ENCODE measurements around the gene PNPLA7.

Gene PNPLA7

GRCh38 chr9:137435980-137436760 lies 114.0 kb downstream of the PNPLA7 start:
- DNase-seq (ENCODE audit: low spot score) = no peak
- in situ Hi-C loops (cut with MboI; ENCODE audit: low pct_unique_long_range_greater_than_20kb, low sequenced_read_pairs, unreplicated experiment) = no loop called here
- TF ChIP-seq, protein P1, sequence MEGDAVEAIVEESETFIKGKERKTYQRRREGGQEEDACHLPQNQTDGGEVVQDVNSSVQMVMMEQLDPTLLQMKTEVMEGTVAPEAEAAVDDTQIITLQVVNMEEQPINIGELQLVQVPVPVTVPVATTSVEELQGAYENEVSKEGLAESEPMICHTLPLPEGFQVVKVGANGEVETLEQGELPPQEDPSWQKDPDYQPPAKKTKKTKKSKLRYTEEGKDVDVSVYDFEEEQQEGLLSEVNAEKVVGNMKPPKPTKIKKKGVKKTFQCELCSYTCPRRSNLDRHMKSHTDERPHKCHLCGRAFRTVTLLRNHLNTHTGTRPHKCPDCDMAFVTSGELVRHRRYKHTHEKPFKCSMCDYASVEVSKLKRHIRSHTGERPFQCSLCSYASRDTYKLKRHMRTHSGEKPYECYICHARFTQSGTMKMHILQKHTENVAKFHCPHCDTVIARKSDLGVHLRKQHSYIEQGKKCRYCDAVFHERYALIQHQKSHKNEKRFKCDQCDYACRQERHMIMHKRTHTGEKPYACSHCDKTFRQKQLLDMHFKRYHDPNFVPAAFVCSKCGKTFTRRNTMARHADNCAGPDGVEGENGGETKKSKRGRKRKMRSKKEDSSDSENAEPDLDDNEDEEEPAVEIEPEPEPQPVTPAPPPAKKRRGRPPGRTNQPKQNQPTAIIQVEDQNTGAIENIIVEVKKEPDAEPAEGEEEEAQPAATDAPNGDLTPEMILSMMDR (IDR thresholded peaks at IDR 0.05; ENCODE audit: extremely low read depth, insufficient read depth, missing control alignments) = no peak

DNA sequence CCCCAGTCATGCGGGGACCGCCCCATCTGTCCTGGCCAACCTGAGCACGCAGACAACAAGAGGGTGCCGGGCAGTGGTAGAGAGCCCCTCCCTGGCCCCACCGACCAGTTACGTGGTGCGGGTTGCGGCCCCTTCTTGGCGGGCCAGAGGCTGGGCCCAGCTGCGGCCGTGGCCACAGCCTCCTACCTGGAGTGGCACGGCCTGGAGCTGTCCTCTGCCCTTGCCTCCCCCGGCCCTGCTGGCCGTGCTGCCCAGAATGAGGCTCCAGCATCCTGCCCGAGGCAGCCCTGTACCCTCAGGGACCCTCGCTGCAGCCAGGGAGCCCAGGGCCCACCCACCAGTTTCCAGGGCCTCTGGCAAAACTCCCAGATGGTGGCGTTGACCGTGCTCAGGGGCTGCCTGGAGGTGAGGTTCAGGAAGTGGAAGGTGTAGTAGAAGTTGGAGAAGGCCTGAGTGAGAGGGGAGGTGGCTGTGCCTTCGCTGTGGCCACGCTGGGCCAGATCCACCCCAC lies 114.8 kb downstream of the PNPLA7 start:
- in situ Hi-C loops (cut with MboI; ENCODE audit: low pct_unique_long_range_greater_than_20kb, low sequenced_read_pairs, unreplicated experiment) = no loop called here
- DNase-seq (ENCODE audit: low spot score) = no peak
- TF ChIP-seq, protein P1 (IDR thresholded peaks at IDR 0.05; ENCODE audit: extremely low read depth, insufficient read depth, missing control alignments) = no peak

GRCh38 chr9:137434498-137435380 lies 115.5 kb downstream of the PNPLA7 start:
- no peak for DNase-seq (ENCODE audit: low spot score)
- TF ChIP-seq, protein P1 (IDR thresholded peaks at IDR 0.05; ENCODE audit: extremely low read depth, insufficient read depth, missing control alignments) = no peak
- in situ Hi-C loops (cut with MboI; ENCODE audit: low pct_unique_long_range_greater_than_20kb, low sequenced_read_pairs, unreplicated experiment) = no loop called here

GRCh38 chr9:137433916-137434431 lies 116.2 kb downstream of the PNPLA7 start:
- DNase-seq (ENCODE audit: low spot score) = no peak
- in situ Hi-C loops (cut with MboI; ENCODE audit: low pct_unique_long_range_greater_than_20kb, low sequenced_read_pairs, unreplicated experiment) = no loop called here
- TF ChIP-seq, protein P1 (IDR thresholded peaks at IDR 0.05; ENCODE audit: extremely low read depth, insufficient read depth, missing control alignments) = no peak

GRCh38 chr9:137433349-137433915 lies 116.8 kb downstream of the PNPLA7 start:
- in situ Hi-C loops (cut with MboI; ENCODE audit: low pct_unique_long_range_greater_than_20kb, low sequenced_read_pairs, unreplicated experiment) = no loop called here
- no peak for DNase-seq (ENCODE audit: low spot score)
- TF ChIP-seq, protein P1 (IDR thresholded peaks at IDR 0.05; ENCODE audit: extremely low read depth, insufficient read depth, missing control alignments) = no peak

Measured in GM13977 (cell line).